RWPE1 (cell line): ENCODE results near the gene ASF1B.
A peak's percentile ranks its signal among the peaks of the same experiment; 100 is the strongest.

ENCODE experiments used
- CTCF ChIA-PET: fragments of 350-600 bp; sonication (Branson Sonifier 250); formaldehyde crosslinking; extraction: SDS; loops from one replicate; lab custom pipeline; 2021; lab: Yijun Ruan, JAX
- POLR2A ChIA-PET: fragments of 400-600 bp; formaldehyde crosslinking; extraction: SDS; loops from one replicate; lab custom pipeline; 2020; ENCODE audit warnings: antibody characterized with exemption; ENCODE audit not compliant: low non-redundant PET; lab: Yijun Ruan, JAX
- DNase-seq: peaks from one replicate; pipeline ENCODE4 v3.0.0; 2012; ENCODE audit warnings: low spot score
- H3K27ac ChIP-seq: fragments of 450-650 bp; 2 replicates; pipeline ENCODE4 v1.5.1; 2017
- TF ChIP-seq, protein P1 (sequence below): fragments of 450-650 bp; conservative IDR thresholded peaks from 2 replicates; pipeline ENCODE4 v1.5.1; 2017; ENCODE audit warnings: low read depth, mild to moderate bottlenecking

The ASF1B gene

DNA sequence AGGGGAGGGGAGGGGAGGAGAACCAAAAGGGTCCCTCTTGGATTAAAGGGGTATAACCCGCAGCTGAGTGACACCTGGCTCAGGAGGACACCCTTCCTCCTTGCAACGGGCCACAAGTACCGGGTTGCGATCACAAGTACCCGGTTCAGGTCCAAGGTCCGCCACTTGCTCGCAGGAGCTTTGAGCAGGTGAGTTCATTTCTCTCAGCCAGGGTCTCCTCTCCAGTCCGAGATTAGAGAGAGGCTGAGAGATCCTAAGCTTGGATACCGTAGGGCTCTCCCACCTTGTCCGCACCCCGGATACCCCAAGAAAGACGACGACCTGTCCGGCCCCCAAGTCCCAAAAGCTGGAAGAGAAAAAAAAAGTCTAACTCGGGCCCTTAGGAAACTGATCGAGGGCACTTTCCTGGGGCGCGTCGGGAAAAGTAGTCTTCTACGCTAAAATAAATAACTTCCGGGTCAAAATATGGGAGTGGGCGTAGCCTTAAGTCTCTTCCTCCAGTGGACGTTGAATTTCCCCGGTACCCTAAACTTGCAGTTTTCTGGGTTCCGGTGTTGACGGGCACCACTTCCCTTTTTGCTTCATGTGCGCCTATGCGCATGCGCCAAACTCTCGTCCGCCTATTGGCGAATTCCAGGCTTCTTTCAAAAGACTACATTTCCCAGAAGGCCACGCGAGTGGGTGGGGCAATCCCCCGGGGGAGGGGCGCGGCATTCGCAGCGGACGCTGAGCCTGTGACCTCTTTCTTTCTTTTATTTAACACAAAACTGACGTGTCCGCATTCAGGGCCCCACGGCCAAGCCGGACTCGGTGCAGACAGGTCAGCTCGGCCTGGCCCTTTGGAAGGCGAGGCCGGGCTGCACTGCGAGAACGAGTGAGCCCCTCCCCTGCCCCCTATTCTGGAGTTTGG, 55.2 kb downstream of the ASF1B start:
- CTCF ChIA-PET = interaction anchor here (0.6 to 2.5 kb wide), 5 partner anchors 8 to 55 kb away, joined by 3 to 10 read pairs (median 3); partner anchors contain the start of genes ASF1B and MISP3
- POLR2A ChIA-PET = interaction anchor here (0.6 to 0.9 kb wide), 2 partner anchors 107 to 193 kb away, joined by 3 read pairs; no protein-coding TSS in a partner anchor
- TF ChIP-seq, protein P1, sequence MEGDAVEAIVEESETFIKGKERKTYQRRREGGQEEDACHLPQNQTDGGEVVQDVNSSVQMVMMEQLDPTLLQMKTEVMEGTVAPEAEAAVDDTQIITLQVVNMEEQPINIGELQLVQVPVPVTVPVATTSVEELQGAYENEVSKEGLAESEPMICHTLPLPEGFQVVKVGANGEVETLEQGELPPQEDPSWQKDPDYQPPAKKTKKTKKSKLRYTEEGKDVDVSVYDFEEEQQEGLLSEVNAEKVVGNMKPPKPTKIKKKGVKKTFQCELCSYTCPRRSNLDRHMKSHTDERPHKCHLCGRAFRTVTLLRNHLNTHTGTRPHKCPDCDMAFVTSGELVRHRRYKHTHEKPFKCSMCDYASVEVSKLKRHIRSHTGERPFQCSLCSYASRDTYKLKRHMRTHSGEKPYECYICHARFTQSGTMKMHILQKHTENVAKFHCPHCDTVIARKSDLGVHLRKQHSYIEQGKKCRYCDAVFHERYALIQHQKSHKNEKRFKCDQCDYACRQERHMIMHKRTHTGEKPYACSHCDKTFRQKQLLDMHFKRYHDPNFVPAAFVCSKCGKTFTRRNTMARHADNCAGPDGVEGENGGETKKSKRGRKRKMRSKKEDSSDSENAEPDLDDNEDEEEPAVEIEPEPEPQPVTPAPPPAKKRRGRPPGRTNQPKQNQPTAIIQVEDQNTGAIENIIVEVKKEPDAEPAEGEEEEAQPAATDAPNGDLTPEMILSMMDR = no peak
- DNase-seq = peak; percentile 98
- H3K27ac ChIP-seq = peak overlapping the region; percentile 85

DNA sequence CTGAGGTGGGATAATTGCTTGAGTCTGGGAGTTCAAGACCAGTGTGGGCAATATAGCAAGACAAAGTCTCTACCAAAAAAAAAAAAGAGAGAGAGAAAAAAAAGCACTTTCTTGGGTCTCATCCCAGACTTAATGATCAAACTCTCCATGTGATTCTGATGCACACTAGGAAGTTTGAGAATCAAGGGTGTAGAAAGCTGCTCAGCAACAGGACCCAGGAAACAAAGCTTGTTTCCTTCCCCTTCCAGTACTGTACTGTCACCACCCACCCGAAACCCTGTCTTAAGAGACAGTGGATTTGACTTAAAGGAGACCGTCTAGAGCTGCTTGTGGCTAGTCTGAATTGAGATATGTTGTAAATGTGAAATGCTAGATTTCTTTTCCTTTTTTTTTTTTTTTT, 58.0 kb downstream of the ASF1B start:
- POLR2A ChIA-PET = no interaction called here
- no peak overlapping the region for H3K27ac ChIP-seq
- DNase-seq = no peak
- CTCF ChIA-PET = interaction anchor here (0.7 to 0.9 kb wide), 3 partner anchors 19 to 1170 kb away, joined by 3 to 5 read pairs (median 3); partner anchors contain the start of gene ASF1B
- TF ChIP-seq, protein P1 = no peak

DNA sequence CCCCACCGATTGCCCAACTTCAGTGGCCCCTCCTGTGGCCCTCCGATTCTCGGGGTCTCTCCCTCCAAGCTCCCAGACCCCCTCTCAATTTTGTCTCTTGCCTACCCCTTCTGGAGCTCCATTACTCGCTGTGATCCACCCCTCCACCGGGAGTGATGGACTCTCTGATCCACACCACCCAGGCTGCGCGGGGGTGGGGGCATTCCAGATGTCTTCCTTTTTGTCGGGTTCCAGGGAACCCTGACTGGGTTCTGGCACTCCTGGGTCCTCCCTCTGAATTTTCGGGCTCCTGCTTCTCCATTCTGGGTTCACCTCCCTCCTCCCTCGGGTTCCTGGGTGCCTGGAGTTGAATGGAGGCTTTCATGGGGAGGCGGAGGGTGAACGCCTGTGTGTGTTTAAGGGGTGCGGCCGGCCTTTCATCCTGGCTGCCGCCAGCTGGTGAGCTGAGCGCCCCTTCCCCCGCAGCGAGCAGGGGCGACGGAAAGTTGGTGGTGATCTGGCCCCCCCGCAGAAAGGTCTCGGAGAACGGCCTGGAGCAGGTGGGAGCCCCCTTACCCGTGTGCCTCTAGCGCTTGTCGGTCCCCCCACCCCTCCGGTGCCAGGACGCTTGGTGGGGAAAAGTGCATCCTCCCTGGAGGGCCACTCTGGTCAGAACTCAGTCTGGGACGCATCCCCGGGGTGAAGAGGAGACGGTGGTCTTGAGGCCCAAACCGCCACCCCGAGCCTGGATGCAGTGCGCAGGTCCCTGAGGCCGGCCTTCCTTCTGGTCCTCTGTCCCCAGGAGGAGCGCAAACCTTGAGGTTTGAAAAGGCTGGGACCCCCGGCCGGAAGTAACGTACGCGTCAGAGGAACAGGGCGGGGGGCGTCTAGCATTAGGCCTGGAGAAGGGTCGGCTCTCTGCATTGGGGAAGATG, 62.2 kb downstream of the ASF1B start:
- TF ChIP-seq, protein P1 = no peak
- ChIA-PET POLR2A (no interaction called here), CTCF (interaction anchor here (0.5 to 2.7 kb wide), 13 partner anchors 9 to 212 kb away, joined by 3 to 22 read pairs (median 4); no protein-coding TSS in a partner anchor)
- DNase-seq = peak; percentile 62
- peak overlapping the region; percentile 85 for H3K27ac ChIP-seq

DNA sequence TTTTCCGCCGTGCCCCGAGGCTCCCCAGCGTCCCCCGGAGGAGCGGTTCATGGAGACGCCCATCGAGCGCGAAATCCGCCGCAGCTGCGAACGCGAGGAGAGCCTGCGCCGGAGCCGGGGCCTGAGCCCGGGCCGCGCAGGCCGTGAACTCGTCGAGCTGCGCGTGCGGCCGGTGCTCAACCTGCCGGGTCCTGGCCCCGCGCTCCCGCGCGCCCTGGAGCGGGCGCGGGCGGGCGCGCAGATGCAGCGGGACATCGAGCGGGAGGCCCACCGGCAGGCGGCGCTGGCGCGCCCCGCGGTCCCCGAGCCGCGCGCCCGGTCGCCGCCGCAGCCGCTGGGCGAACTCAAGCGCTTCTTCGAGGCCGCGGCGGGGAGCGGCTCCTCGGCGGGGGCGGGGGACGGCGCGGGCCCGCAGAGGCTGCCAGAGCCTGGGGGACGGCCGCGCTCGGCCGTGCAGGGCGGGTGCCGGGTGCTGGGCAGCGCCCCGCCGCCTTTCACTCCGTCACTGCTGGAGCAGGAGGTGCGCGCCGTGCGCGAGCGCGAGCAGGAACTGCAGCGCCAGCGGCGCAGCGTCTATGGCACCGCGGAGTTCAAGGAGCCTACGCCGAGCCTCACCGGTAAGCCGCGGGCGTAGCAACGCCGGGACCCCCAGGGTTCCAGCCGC, 63.0 kb downstream of the ASF1B start:
- peak overlapping the region; percentile 85 for H3K27ac ChIP-seq
- peak; percentile 81 for DNase-seq
- ChIA-PET POLR2A (no interaction called here), CTCF (interaction anchor here (0.5 to 2.7 kb wide), 21 partner anchors 8 to 226 kb away, joined by 3 to 22 read pairs (median 4); partner anchors contain the start of gene ASF1B)
- TF ChIP-seq, protein P1 = peak; percentile 99

DNA sequence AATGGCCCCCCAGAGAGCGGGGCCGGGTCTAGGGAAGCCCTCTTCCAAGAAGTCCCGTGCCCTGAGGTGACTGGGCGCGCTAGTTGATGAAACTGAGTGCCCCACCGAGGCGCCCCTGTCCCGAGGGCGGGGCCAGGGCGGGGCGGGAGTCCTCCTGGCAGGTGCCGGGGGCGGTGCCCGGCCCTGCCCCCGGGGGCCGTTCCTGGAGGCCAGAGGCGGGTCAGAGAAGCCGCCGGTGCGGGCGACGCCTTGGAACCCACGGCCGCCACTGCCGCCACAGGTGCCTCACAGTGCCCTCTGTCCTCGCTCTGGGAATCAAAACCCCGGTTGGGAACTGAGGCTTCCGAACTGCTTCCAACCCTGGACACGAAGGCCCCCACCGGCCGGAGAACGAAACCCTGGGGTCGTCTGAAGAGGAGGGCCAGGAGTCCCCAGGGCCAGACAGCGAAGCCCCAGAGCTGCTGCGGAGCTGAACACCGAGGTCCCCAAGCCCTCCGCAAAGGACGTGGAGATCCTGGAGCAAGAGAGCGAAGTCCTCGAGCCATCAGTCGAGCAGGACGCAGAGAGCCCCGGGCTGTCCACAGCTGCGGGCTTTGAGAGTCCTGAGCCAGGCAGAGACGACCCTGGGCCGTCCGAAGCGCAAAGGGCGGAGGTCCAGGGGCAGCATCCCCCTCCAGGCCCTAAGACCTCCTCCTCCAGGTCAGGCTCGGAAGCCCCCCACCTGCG, 63.7 kb downstream of the ASF1B start, which contains the start of gene MISP3:
Gene MISP3, plus strand, starts transcription at position 252 of the 726 bp plus-strand sequence. CDS start 524 bp downstream, outside the sequence.
- no peak for DNase-seq
- TF ChIP-seq, protein P1 = no peak
- ChIA-PET POLR2A (no interaction called here), CTCF (interaction anchor here (0.5 to 2.7 kb wide), 18 partner anchors 8 to 238 kb away, joined by 3 to 22 read pairs (median 4); partner anchors contain the start of genes ASF1B and IL27RA)
- H3K27ac ChIP-seq = peak within 1 kb of the TSS; percentile 85
